ENCODE results near the gene FGF1.

FGF1 gene

DNA sequence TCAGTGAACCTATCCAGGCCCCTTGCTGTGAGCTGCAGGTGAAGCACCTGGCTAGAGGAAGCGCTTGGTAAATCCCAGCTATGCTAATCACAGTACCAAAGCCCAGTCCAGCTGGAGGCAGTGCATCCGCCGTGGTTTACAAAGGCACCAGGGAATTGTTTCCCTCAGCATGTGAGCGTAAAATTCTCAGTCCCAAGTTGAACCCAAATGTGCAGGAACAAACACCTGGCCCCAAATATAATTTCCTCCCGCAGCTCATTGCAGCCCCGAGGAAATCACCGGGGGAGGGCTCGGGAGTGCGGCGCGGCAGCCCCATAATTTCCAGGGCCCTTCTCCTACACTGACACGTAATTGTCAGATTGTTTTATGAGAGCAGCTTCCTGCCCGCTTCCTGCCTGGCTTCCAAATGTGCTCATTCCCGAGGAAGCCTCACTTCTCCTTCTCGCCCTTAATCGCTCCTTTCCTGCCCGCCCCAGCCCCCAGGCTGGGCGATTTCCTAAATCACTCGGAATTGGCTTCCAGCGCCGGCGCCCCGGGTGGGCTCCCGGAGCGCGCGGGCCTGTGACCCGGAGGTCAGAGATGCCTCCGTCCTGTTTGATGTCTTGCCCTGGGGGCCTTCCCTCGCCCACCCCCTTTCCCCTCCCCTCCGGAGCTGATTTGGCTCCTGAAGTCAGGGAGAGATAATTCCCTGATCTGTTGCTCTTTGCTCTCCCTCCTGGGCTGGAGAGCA, 134.4 kb downstream of the FGF1 start:
- H3K4me3 ChIP-seq (ENCODE audit: low read depth, low read length), result no peak overlapping the region
- no peak for DNase-seq (ENCODE audit: low read depth)
- no peak for TF ChIP-seq CTCF (IDR thresholded peaks at IDR 0.05; ENCODE audit: control insufficient read depth, extremely low read depth, insufficient read depth)

GRCh38 chr5:142550471-142550870, 135.4 kb downstream of the FGF1 start:
- TF ChIP-seq CTCF (IDR thresholded peaks at IDR 0.05; ENCODE audit: control insufficient read depth, extremely low read depth, insufficient read depth), result no peak
- no peak overlapping the region for H3K4me3 ChIP-seq (ENCODE audit: low read depth, low read length)
- DNase-seq (ENCODE audit: low read depth), result no peak

DNA sequence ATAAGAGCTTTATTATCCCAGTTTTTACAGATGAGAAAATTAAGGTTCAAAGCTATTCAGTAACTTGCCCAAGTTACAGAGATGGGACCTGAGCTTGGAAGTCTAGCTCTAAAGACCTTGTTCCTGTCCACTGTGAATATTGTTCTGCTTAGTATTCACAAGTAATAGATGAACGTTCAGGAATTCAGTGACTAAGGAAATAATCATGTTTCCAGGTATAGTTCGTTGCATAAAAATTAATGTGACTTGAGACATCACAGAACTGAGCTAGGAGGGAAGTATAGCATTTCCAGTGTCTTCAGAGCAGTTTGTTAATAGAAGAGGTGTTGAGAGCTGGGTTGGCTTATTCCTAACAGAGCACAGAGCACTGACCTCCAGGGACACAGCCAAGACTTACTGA, 136.1 kb downstream of the FGF1 start:
- no peak for TF ChIP-seq CTCF (IDR thresholded peaks at IDR 0.05; ENCODE audit: control insufficient read depth, extremely low read depth, insufficient read depth)
- DNase-seq (ENCODE audit: low read depth), result no peak
- H3K4me3 ChIP-seq (ENCODE audit: low read depth, low read length), result no peak overlapping the region

DNA sequence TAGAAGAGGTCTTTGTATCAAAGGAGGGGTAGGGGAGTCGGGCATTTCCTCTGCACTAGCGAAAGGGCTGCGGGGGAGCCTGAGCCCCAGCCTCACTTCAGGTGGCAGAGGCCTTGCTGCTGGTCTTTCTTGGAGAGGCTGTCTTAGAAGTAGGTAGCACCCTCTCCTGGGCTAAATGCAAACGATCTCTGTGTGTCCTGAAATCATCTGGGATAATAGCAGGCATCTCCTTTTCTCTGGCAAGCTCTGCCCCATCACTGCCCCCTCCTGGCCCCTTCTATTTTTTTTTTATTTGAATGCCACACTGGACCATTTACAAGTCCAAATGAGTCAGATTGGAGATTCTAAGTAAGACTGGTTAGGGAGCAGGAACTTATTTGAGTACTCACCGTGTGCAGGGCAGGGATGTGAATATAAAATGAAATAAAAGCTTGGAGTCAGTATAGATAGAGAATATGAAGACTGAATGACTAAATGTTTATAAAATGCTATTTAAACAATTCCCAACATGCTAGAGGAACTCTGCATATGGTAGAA, 137.1 kb downstream of the FGF1 start:
- H3K4me3 ChIP-seq (ENCODE audit: low read depth, low read length), result no peak overlapping the region
- peak; percentile 89 for TF ChIP-seq CTCF (IDR thresholded peaks at IDR 0.05; ENCODE audit: control insufficient read depth, extremely low read depth, insufficient read depth)
- DNase-seq (ENCODE audit: low read depth), result peak; percentile 88

DNA sequence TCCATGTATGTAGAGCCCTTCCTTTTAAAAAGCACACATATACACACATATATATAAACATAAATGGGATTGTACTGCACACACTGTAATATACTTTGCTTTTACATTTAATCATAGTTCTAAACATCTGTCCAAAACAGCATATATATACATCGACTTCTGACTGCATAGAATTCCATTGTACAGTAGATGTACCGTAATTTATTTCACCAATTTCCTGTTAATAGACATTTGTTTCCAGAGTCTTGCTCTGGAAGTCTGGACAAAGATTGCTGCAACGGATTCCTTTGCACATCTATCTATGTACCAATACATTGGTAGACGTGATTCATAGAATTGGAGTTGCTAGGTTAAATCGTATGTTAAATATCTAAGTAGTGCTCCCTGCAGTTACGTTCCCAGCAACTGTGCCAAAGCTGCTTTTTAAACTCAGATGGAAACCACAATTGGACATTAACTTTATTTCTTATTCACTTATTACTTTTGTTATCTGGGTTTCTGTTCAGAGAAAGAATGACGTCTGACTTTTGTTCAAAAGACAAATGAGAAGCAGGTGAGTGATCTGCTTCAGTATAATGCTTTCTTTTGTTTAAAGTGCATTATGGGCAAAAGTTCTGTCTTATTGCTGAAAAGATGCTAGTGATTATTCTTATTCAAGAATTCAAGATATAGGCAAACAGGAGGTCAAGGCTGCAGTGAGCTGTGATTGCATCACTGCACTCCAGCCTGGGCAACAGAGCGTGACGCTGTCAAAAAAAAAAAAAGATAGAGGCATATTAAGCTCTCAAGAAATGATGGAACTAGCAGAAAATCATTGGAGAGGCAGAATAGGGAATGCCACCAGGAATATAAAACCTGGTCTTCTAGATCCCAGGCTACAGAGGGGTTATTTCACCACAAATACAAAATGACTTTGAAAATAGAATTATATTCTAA, 138.2 kb downstream of the FGF1 start:
- no peak for TF ChIP-seq CTCF (IDR thresholded peaks at IDR 0.05; ENCODE audit: control insufficient read depth, extremely low read depth, insufficient read depth)
- DNase-seq (ENCODE audit: low read depth), result no peak
- H3K4me3 ChIP-seq (ENCODE audit: low read depth, low read length), result no peak overlapping the region

- no peak for DNase-seq (ENCODE audit: low read depth)
Measured at GRCh38 chr5:142545650-142546322, 140.1 kb downstream of the FGF1 start.

More at GRCh38 chr5:142545650-142546322, 140.1 kb downstream of the FGF1 start:
- no peak overlapping the region for H3K4me3 ChIP-seq (ENCODE audit: low read depth, low read length)
- TF ChIP-seq CTCF (IDR thresholded peaks at IDR 0.05; ENCODE audit: control insufficient read depth, extremely low read depth, insufficient read depth), result no peak
